NT2/D1 (cell line): ENCODE results near the gene RAP1A.

Experiments
- YY1 ChIP-seq: IDR thresholded peaks from 2 replicates; pipeline ENCODE4 v1.6.1; 2011; ENCODE audit not compliant: insufficient read length, insufficient read depth
- ZNF274 ChIP-seq: IDR thresholded peaks from 2 replicates; pipeline ENCODE4 v1.6.1; 2011; ENCODE audit warnings: mild to moderate bottlenecking, low read depth, low read length

DNA sequence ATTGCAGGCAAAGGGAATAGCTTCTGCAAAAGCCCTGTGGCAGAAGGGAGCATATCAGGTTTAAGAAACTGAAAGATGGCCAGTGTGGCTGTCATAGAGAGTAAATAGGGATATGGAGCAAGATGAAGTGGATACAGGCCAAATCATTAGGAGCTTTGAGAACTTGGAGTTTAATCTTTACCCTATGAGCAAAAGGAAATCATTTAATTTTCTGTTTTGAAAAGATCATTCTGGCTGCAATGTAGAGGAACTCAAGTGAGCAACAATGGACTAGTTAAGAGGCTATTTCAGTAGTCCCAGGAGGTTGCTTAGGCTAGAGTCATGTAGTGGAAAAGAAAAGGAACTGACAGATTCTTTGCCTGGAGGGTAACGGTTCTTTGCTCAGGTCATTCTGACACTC, 47.2 kb downstream of the RAP1A start:
- no peak for TF ChIP-seq ZNF274
- TF ChIP-seq YY1 = no peak
